ENCODE data around the gene KRT6B. TPM values are rescaled to one million over a fixed set of nuclear protein-coding genes. Genes with fewer than 3 reads are reported as not detected.

The KRT6B gene
- total and polyA plus RNA-seq, 2 of the 8 experiments (the other 6 are each of a cell fraction or from before 2014, with no cell fraction given): not detected

DNA sequence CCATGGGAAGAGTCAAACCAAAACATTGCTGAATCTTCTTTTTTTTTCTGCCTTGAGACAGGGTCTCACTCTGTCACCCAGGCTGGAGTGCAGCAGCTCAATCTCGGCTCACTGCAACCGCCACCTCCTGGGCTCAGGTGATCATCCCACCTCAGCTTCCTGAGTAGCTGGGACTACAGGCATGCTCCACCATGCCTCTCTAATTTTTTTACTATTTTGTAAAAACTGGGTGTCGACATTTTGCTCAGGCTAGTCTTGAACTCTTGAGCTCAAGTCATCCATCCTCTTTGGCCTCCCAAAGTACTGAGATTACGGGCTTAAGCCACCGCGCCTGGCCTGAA lies 16.3 kb downstream of the KRT6B start:
- Histone ChIP-seq H4K91ac (replicated peaks; ENCODE audit: insufficient read length, low read length) (no peak overlapping the region), H2BK120ac (replicated peaks; ENCODE audit: low read depth, low read length) (no peak overlapping the region), H3K23me2 (ENCODE audit: low read depth, low read length) (no peaks in the 10 kb centered on the region), H3K14ac (ENCODE audit: insufficient read length) (no peak overlapping the region), H3K4me2 (ENCODE audit: insufficient read depth in 1 of 2, low read depth in 2 of 2, low read length in 2 of 2) (no peak overlapping the region), H3K9me3 (ENCODE audit: insufficient read depth in 2 of 2, low read depth in 1 of 2, low read length in 1 of 2) (no peaks in the 10 kb centered on the region), H3K36me3 (ENCODE audit: control insufficient read depth in 2 of 4, insufficient read depth in 4 of 4, low read length in 3 of 4) (no peaks in the 10 kb centered on the region), H3K27me3 (replicated peaks in 1 of 4; ENCODE audit: control insufficient read depth in 3 of 4, extremely low read depth in 1 of 4, insufficient read depth in 3 of 4, low read length in 3 of 4) (no peaks in the 10 kb centered on the region; a peak in 2 of 7 replicates), H4K5ac (ENCODE audit: insufficient read length, low read depth, low read length) (no peak overlapping the region), H3K56ac (replicated peaks; ENCODE audit: insufficient read length, low read depth, low read length) (no peak overlapping the region), H3K4me1 (replicated peaks in 1 of 4; ENCODE audit: control insufficient read depth in 3 of 4, insufficient read depth in 4 of 4, low read length in 3 of 4) (no peaks in the 10 kb centered on the region), H3K23ac (ENCODE audit: insufficient read length) (no peak overlapping the region), H2BK20ac (ENCODE audit: low read length) (no peak overlapping the region), H3K79me2 (ENCODE audit: control insufficient read depth in 1 of 2, insufficient read depth in 2 of 2, low read length in 2 of 2) (no peaks in the 10 kb centered on the region), H2AFZ (ENCODE audit: low read length) (no peak overlapping the region), H2BK5ac (ENCODE audit: low read depth, low read length) (no peak overlapping the region), H2BK15ac (ENCODE audit: low read length) (no peak overlapping the region), H4K8ac (ENCODE audit: extremely low read depth, insufficient read depth, low read length) (no peak overlapping the region), H3K9ac (replicated peaks in 1 of 4; ENCODE audit: extremely low read depth in 1 of 4, low read depth in 3 of 4, low read length in 3 of 4) (no peak overlapping the region), H3K18ac (ENCODE audit: extremely low read depth, low read length) (no peak overlapping the region), H3K4ac (replicated peaks; ENCODE audit: insufficient read length, low read depth, low read length) (no peak overlapping the region), H2AK5ac (ENCODE audit: low read depth, low read length) (no peak overlapping the region), H2BK12ac (ENCODE audit: low read depth, low read length) (no peak overlapping the region), H3K4me3 (ENCODE audit: extremely low read depth in 1 of 4, insufficient read depth in 2 of 4, low read depth in 3 of 4, low read length in 4 of 4) (no peak overlapping the region), H3K27ac (ENCODE audit: low read depth, low read length) (no peak overlapping the region), H4K20me1 (replicated peaks in 1 of 2; ENCODE audit: control insufficient read depth in 1 of 2, insufficient read depth in 2 of 2, low read length in 2 of 2) (no peaks in the 10 kb centered on the region), H3K79me1 (ENCODE audit: low read depth, low read length) (no peaks in the 10 kb centered on the region)
- no peak for FAIRE-seq
- POLR2A ChIA-PET (ENCODE audit: partially characterized antibody): interaction anchor here (1.0 kb wide), 1 partner anchor 18 kb away, joined by 3 read pairs; no protein-coding TSS in a partner anchor
- WGBS, 2 experiments (ENCODE audit: extremely low coverage in 1 of 2, insufficient coverage in 1 of 2, insufficient read length in 1 of 2, insufficient replicate concordance in 2 of 2, low coverage in 1 of 2, low lambda C conversion rate in 2 of 2, missing lambda C conversion rate in 1 of 2): 88% methylated on average over 6 of the region's 6 CpGs; no CpG with 5 or more reads in 1 of the 2 experiments
- DNase-seq (ENCODE audit: low read depth in 1 of 2, low spot score in 2 of 2): no peak
- CTCF ChIA-PET (ENCODE audit: partially characterized antibody): interaction anchor here (0.8 to 5.3 kb wide), 6 partner anchors 23 to 126 kb away, joined by 3 to 23 read pairs (median 4); no protein-coding TSS in a partner anchor
- TF ChIP-seq EP300 (IDR thresholded peaks at IDR 0.05; ENCODE audit: borderline replicate concordance in 1 of 2, low read depth in 2 of 2, low read length in 2 of 2): no peak
- TF ChIP-seq RBBP5 (IDR thresholded peaks at IDR 0.05; ENCODE audit: borderline replicate concordance, low read depth, low read length): no peak
- TF ChIP-seq SIN3A (conservative IDR thresholded peaks at IDR 0.05 in 1 of 2, IDR thresholded peaks at IDR 0.05 in 1 of 2; ENCODE audit: low read depth in 1 of 2, low read length in 2 of 2): no peak
- TF ChIP-seq BRCA1 (IDR thresholded peaks at IDR 0.05; ENCODE audit: low read depth, low read length): no peak
- no peak for TF ChIP-seq NANOG (IDR thresholded peaks at IDR 0.05; ENCODE audit: insufficient read depth, low read depth, low read length, poor library complexity, severe bottlenecking)
- TF ChIP-seq POU5F1 (IDR thresholded peaks at IDR 0.05; ENCODE audit: low read depth, low read length): no peak
